HG02870 (cell line): Measurements from ENCODE around the gene ARL15.
A peak's percentile ranks its signal among the peaks of the same experiment; 100 is the strongest.
"Not testable (repeated sequence)": the region's sequence is repeated elsewhere in the genome, so short reads cannot be mapped to it uniquely, and the experiment has no call there.

Experiments
- ATAC-seq: cut with Tn5 transposase; IDR thresholded peaks from one replicate; pipeline ENCODE4 v1.9.1; 2021; ENCODE audit warnings: mild to moderate bottlenecking, moderate library complexity; ENCODE audit not compliant: unreplicated experiment

Gene ARL15

DNA sequence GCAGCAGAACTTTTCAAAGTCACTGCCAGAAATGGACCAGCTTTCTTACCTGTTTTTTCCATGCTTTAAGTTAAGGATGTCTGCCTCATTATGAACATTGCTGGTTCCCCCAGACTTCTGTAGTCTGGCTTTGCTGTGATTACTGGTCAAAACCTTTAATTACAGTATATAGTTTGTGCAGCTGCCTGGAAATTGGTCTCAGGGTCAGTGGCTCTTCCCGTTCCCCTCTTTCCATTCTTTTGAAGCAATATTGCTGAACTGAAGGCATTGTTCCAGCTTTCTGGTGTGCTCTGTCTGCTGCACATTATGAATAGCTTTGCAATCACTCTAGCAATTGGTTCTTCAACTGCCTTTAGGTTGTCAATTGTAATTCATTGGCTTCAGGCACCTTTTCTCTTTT is 206.5 kb downstream of the ARL15 start:
- no peak for ATAC-seq

DNA sequence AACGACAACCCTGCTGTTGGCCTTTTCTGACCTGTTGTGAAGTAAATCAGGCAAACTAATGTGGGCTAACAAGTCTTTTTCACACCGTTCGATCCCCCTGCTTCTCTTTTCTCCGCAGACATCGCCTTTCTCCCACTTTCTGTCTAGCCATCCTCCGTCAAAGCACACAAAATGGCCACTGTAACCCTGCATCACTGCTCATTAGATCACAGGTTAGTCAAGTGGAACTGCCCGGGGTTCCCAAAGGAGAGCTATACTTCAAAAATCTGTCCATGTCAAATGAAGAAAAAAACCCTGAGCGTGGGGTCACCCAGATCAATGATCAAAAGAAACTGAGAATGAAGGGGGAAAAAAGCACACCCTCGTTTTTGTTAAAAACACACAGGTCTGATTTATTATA is 212.1 kb downstream of the ARL15 start:
- ATAC-seq, result no peak

DNA sequence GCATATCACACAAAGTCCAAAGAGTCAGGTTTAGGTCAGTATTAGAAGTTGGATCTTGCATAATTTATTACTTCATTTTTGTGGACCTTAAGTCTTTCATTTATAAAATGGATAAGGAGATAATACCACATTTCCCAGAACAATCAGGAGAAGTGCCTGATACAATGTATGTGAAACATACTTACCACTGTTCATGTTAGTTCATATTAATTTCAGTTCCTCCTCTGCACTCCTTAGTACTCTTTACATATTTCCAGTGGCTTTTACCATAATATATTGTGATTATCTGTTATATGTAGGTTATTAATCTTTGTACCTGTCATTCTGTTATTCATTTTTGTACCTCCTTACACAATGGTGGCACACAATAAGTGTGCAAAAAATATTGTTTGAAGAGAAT is 214.4 kb downstream of the ARL15 start:
- no peak for ATAC-seq

DNA sequence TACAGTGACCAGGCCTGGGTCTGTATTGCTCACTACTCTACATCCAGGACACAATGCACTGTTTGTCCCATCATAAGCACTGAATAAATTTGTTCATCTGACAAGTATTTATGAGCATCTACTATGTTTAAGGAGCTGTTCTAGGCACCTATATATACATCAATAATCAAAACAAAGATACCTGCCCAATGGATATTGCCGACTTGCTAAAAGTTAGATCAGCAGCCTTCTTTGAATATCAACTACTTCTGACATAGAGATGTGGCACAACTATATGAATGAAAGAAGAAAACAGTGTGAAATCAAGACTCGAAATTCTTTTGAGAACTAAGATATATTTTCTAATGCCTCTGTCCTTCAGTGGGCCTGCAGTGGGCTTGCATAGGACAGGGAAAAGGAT is 215.7 kb downstream of the ARL15 start:
- no peak for ATAC-seq

DNA sequence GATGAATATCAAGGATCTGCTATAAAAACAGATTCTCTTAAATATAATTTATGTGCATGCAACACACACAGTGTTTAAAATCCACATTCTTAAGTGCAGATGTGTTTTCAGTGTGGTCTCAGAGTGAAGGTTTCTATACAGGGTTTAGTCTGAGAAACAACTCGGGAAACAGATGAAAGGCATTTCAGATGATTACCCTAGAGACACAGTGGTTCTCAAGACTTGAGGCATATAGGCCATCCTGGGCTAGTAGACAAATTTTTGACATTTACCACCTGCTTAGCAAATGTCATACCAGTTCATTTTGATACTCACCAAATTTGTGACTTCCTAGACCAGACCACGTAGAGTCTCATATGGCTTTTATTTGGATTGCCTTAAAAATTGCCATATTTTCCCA is 216.5 kb downstream of the ARL15 start:
- peak; percentile 61 for ATAC-seq

DNA sequence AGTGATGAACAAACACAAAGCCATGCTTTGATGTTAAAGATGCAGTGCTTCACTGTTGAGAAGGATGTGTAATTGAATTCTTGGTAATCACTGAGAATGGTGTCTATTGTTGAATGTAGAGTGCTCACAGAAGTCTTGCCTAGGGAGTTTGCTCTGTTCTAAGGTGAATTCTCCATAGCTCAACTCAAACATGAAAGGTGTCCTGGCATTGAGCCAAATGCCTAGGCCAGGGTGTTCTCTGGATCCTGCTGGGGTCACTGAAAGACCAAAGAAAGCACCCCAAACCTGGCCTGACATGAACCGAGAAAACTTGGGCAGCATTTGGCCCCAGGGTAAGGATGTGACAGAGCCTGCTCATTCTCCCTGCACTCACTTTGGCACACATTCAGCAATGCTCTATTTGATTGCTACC is 217.3 kb downstream of the ARL15 start:
- no peak for ATAC-seq

DNA sequence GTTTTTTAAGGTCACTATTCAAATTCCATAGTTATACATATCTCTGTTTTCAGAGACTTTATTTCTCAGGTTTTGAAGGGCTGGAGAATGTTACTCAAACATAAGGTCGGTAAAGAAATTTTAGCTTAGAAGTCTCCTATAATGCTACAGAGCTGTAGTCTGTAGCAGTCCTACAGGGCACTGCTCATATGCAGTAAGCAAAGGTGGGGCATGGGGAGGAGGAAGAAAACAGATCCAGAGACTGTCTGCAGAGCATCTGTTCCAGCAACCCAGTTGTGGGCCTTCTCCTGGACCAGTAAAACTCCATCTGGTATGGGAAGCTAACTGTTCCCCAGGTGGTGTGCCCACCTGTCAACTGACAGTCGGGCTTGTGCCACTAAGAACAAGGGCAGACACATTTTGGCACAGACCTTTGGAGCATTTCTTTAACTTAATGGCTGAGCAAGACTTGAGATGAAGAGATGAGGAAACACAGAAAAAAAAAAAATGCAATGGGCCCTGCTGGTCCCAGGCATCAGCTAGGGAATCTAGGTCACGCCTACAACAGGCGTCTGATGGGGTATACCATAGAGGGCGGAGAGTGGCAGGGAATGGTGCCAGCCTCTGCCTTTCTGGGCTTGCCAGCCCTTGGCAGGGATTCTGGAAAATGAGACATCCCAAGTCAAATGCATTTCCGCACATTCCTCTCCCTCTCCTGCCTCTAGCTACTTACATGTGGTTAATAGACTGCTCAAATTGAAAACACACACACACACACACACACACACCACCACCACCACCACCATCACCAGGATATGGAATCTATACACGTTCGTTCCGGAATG is 218.9 kb downstream of the ARL15 start:
- ATAC-seq, result no peak

DNA sequence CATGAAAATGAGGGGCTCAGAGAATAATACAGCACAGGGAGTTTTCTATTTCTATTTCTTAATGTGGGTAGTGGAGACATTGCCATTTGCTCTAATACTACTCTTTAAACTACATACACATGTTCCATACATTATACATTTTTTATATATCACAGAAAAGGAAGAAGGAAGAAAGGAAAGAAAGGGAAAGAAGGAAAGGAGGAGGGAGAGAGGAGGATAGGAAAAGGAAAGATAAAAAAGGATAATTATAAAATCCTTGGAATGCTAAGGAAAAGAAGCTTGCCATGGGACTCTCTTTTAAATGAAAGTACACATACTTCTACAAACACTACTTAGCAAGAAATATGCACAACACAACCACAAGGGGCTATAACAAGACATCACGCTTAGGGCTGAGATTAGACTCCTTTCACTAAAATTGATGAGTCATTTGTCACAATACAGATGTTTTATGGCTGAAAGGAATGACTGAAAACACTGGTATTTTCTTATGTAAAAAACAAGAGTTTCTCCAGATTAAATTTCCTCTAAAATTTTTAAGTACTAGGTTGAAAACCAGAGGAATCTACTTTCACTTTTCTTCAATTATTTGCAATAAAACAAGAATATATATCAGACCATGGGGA is 219.8 kb downstream of the ARL15 start:
- no peak for ATAC-seq

DNA sequence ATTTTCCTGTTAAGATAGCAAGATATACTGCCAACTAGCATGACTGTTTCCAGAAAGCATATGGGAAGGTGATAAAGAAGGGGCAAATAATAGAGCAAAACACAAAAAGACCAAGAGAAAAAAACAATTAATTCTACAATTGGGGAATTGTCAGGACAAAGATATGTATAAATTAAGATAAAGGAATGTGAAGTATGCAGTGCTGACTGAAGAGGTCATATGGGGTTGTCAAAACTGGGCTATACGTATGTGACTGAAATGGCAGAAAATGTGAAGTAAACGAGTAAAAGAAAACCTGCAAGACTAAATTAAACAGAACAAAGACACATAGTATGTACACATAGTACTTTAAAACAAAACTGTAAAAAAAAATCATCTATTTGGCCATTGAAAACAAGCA is 222.3 kb downstream of the ARL15 start:
- no peak for ATAC-seq

DNA sequence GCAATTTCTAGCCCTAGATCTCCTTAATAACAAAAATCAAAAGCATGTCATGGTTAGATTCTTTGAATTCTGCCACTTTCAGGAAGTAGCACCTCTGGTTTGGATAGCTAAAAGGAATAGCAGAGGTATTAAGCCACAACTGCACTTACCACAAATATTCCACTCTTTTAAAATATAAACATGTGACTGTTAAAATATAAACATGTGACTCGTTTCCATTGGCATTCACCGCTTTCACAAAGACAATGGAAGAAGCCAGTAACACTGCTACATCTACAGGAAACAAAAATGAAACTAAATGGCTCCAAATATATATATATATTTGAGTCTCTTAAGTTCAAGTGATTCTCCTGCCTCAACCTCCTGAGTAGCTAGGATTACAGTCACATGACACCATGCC is 222.9 kb downstream of the ARL15 start:
- no peak for ATAC-seq

DNA sequence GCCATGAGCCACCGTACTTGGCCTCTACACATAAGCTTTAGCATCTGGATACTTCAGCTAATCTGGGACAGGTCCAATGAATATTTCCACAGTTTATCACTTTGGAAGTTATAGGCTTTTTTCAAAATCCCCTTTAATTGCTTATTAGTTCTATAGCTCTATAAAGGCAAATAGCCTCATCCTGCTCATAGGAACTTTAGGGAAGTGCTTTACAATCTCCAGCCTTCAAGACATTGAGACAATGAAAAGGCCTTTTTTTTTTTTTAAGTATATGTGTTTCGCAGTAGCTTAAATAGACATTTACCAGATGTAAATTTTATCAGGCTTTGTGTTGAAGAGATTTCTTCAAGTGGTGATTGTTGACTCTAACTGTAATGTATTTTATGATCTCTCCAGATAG is 224.2 kb downstream of the ARL15 start:
- ATAC-seq, result no peak

DNA sequence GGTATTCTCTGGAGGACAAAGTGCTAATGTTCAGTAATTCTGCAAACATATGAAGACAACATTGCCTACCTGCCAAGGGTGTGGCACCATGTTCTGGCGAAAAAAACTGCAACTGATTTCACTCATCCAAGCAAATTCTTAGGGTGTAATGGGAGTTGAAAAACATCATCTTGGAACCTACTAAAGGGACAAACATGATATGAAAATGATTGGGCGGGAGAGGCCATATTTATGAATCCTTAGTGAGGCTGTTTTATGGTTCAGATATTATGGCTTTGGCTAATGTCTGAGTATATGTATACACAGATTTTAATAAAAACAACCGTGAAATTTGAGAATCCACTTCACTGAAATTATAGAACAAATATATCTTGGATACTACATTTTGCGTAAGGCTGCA is 225.7 kb downstream of the ARL15 start:
- no peak for ATAC-seq

DNA sequence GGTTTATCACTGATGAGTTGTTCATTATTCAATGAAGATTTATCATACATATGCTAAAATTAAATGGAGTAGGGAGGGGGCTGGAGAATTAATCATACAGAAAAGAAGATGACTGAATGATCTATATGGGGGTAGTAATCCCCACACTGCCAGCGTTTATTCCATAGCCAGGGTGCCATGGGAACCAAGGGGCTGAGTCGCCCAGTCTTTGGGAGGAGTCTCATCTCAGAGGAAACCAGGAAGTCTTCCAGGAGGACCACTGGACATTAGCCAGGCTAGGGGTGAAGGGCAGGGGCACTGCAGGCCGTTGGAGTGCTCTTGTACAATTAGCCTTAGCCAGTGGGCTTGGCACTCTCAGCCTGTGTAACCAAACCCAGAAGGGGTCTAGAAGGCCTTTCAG is 226.5 kb downstream of the ARL15 start:
- no peak for ATAC-seq

DNA sequence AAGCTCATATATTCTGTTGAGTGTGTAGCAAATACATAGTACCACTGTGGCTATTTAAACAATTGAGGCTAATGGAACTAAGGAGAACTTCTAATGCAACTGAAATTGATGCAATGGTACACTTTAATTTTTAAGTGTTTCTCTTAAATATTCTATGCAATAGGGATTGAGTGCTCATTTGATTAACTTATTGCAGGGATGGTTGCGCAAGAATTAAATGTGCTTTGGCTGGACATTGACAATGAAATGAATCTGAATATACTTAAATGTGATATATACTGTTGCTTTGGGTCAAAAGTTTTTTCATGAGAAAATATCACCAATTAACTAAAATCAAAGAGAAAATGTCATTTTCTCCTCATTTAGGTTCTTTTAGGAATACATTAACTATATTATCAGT is 227.1 kb downstream of the ARL15 start:
- no peak for ATAC-seq

DNA sequence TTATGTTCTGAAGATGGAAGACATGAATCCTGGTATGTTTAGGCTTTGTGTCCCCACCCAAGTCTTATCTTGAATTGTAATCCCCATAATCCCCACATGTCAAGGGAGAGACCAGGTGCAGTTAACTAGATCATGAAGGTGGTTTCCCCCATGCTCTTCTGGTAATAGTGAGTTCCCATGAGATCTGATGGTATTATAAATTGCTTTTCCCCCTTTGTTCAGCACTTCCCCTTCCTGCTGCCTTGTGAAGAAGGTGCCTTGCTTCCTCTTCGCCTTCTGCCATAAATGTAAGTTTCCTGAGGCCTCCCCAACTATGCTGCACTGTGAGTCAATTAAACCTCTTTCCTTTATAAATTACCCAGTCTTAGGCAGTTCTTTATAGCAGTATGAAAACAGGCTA is 229.0 kb downstream of the ARL15 start:
- no peak for ATAC-seq

DNA sequence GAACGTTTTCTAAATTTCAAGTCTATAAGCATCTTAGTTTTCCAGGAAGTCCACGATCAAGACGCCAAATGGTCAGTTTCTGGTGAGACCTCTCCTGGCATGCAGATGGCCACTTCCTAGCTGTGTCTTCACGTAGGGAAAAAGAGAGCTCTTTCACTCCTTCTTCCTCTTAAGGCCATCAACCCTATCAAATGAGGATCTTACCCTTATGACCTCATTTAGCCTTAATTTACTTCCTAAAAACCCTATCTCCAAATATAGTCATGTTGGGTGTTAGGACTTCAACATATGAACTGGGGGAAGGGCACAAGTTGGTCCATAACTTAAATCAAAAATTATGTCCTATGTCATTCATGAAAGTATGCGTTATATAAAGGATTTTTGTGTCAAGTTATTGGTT is 229.5 kb downstream of the ARL15 start:
- ATAC-seq, result no peak

DNA sequence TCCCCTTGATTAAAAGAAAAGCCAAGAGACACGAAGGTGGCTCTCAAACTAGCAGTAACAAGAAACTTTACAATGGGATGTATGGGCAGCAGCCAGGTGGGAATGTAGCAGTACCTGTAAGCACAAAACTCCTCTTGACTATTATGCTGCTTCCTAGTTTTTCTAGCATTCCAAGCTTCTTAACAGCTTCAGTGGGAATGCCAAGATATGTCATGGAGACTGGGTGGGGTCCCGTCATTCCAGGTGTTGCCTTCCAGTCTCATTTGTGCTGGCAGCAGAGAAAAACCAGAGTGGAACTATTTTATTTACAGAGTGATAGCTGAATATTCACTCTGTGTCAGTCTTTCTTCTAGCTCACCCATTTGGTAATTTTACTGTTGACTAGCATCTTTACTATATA is 236.6 kb downstream of the ARL15 start:
- no peak for ATAC-seq

DNA sequence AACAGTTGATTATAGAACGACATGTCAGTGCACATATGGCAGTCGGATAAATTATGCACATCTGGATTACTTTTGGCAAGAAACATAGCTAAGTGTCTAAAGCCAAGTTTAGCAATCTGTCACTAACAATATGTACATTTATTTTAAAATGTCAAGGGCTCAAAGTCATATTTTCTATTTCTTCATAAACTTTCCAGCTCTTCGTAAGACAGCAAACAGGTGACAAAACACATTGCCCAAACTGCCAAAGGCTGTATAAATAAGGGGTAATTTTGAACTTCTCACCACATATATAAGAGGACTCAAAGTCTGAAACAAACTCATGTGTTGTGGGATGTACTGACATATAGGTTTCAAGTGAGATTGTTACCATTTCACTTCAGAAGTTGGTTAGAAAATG is 237.2 kb downstream of the ARL15 start:
- ATAC-seq, result no peak

DNA sequence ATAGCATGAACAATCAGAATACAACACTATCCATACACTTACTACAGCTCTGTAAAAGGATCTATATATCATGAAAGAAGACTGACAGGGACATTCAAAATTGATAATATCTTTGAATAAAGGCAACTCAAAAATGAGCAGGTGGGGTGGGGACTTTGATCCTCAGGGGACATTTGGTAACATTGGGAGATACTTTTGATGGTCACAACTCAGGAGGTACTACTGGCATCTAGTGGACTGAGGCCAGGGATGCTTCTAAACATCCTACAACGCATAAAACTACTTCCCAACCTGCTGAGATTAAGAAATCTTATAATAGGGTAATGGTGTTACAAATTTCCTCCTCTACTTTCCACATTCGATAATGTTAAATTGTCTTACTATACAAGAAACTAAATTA is 243.9 kb downstream of the ARL15 start:
- ATAC-seq, result no peak

DNA sequence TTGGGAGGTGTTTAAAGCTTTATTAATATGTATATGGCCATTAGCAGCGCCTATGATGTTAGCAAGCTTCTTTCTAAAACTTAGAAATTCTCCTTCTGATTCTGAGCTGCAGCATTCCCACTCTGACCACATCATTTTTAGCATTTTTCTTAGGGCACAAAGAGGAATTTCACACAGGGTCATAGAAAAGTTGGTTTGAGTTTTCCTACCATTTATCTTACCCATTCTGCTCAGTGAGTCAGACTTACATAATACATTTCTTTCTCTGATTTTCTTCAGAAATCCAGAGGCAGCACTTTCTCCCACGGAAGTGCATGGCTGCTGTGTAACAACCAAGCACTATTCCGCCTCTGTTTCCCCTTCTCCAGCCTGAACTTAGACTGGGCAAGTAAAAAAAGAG is 246.6 kb downstream of the ARL15 start:
- no peak for ATAC-seq

DNA sequence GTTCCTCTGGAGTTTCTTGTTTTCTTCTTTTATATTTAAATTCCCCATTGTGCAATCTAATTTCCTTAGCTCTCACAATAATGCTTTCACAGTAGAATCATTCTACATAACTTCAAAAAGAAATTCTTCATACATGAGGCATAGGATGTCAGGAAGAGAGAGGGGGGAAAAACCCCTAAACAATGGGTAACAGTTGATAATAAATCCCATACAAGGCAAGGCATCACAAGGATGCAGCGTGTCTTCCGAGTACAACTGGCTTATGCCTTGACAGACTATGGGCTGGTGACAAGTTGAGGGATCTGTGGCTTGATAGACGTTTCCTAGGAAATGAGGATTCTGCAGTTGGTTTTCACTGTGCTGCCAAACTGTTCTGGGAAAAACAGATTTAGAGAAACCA is 247.4 kb downstream of the ARL15 start:
- ATAC-seq, result no peak

DNA sequence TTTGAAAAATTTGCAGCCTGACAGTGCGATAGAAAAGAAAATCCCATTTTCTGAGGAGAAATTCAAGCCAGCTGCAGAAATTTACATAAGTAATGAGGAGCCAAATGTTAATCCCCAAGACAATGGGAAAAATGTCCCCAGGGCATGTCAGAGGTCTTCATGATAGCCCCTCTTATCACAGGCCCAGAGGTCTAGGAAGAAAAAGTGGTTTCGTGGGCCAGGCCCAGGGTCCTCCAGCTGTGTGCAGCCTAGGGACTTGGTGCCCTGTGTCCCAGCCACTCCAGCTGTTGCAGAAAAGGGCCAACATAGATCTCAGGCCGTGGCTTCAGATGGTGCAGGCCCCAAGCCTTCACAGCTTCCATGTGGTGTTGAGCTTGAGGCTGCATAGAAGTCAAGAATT is 249.5 kb downstream of the ARL15 start:
- not testable (repeated sequence) for ATAC-seq

DNA sequence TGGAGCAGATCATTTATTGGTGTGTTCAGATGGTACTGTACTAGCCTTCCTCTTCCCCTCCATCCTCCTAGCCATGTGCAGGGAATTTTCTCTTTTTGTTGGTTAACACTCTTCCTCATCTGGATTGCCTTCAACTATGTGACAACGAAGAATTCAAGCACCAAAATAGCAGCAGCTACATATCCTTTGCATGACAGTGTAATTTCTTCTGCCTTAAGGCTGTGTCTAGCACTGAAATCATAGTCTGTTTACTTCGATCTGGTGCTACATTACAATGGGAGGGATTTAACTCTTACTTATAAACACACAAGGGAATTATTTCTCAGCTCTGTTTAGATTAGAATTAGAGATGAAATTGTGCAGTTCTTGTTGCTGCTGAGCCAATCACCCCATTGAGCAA is 260.4 kb downstream of the ARL15 start:
- no peak for ATAC-seq
